Measurements from ENCODE around the gene NUTM1. TPM values are rescaled to one million over a fixed set of nuclear protein-coding genes. Genes with fewer than 3 reads are reported as not detected.
"Not testable (repeated sequence)": the region's sequence is repeated elsewhere in the genome, so short reads cannot be mapped to it uniquely, and the experiment has no call there.

The NUTM1 gene
- total and polyA plus RNA-seq, 4 donors, result 0.06 TPM; not detected in 3

DNA sequence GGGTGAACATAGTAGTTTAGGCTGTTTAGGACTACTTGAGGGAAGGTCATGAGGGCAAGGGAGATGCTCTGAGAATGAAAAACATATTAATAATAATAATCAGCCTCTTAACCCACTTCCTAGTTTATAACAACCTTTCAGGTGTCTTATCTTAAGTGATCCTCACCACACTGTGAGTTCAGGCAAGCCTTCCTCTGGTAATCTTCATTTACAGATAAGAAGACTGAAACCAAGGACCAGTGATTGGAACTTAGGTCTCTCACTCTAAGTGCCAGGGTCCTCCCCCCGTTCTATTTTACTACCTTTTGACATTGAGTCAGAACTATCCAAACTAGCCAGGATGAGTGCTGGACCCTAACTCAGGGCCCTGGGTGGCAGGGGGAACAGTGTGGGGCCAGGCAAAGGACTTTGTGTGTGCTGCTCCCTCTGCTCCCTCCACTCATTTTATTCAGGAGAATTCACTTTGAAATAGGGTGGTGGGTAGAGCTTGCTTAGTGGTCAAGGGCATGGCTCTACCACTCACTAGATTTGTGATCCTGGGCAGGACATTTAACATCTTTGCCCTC, 5.7 kb downstream of the NUTM1 start:
- WGBS (ENCODE audit: insufficient coverage), result no CpG with 5 or more reads among the region's 1 CpG
- Histone ChIP-seq H3K4me1 (ENCODE audit: control insufficient read depth, insufficient read depth, low read length) (no peaks in the 10 kb centered on the region), H3K4me3 (ENCODE audit: low read depth, low read length) (no peak overlapping the region), H3K27ac (ENCODE audit: low read depth, low read length) (no peak overlapping the region), H3K36me3 (ENCODE audit: control insufficient read depth, insufficient read depth, low read length) (no peaks in the 10 kb centered on the region), H3K27me3 (ENCODE audit: control insufficient read depth, insufficient read depth, low read length) (no peaks in the 10 kb centered on the region), H3K9me3 (ENCODE audit: control insufficient read depth, insufficient read depth, low read length) (no peaks in the 10 kb centered on the region)
- DNase-seq (ENCODE audit: low read depth in 4 of 6, low spot score in 6 of 6), result no peak

DNA sequence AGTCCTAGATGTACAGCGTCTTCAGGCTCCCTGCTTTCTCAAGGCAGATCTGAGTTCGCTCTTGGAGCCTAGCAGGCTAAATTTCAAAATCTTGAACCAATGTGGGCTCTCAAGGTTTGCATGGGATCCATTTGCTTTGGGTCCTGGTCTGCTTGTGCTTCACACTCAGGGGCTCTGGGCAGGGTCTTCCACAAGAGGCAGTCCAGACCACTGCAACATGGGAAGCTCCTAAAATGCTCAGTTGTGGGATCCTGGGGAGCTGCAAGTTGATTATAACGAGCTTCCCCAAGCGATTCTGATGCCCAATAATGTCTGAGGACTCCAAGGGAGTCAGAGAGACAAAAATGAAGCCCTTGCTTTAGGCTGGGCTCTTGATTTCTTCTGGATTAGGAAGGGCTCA, 6.7 kb downstream of the NUTM1 start:
- no peak overlapping the region for H3K4me3 ChIP-seq (ENCODE audit: low read depth, low read length)
- WGBS (ENCODE audit: insufficient coverage), result 66% methylated on average over 4 of the region's 4 CpGs
- DNase-seq (ENCODE audit: low read depth in 4 of 6, low spot score in 6 of 6), result no peak
- H3K27ac ChIP-seq (ENCODE audit: low read depth, low read length), result no peak overlapping the region
- H3K27me3 ChIP-seq (ENCODE audit: control insufficient read depth, insufficient read depth, low read length), result no peaks in the 10 kb centered on the region
- no peaks in the 10 kb centered on the region for H3K9me3 ChIP-seq (ENCODE audit: control insufficient read depth, insufficient read depth, low read length)
- H3K4me1 ChIP-seq (ENCODE audit: control insufficient read depth, insufficient read depth, low read length), result no peaks in the 10 kb centered on the region
- peaks cover 3% of the 10 kb centered on the region for H3K36me3 ChIP-seq (ENCODE audit: control insufficient read depth, insufficient read depth, low read length)

DNA sequence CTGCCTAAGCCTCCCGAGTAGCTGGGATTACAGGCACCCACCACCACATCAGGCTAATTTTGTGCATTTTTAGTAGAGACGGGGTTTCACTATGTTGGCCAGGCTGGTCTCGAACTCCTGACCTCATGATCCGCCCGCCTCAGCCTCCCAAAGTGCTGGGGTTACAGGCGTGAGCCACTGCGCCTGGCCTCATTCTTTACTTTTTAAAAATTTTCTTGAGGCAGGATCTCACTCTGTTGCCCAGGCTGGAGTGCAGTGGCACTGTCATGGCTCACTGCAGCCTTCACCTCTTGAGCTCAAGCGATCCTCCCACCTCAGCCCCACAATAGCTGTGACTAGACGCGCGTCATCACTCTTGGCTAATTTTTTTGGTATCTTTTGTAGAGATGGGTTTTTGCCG, 9.9 kb downstream of the NUTM1 start:
- peaks cover 23% of the 10 kb centered on the region for H3K36me3 ChIP-seq (ENCODE audit: control insufficient read depth, insufficient read depth, low read length)
- DNase-seq (ENCODE audit: low read depth in 4 of 6, low spot score in 6 of 6); H3K4me1 ChIP-seq (ENCODE audit: control insufficient read depth, insufficient read depth, low read length); H3K27ac ChIP-seq (ENCODE audit: low read depth, low read length); H3K27me3 ChIP-seq (ENCODE audit: control insufficient read depth, insufficient read depth, low read length); H3K4me3 ChIP-seq (ENCODE audit: low read depth, low read length); H3K9me3 ChIP-seq (ENCODE audit: control insufficient read depth, insufficient read depth, low read length): not testable (repeated sequence)
- WGBS (ENCODE audit: insufficient coverage), result 96% methylated on average over 5 of the region's 12 CpGs

DNA sequence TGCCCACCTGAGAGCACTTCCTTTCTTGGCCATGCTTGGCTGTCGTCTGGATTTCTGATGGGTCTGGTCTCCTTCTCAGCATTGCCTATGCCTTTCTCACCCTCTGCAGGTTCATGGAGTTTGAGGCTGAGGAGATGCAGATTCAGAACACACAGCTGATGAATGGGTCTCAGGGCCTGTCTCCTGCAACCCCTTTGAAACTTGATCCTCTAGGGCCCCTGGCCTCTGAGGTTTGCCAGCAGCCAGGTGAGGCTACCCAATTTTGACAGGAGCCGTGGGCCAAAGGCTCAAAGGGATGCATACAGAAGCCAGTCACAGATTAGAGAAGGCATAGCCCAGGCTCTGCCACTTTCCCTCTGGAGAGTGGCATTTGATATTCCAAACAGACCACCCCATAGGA, 10.5 kb downstream of the NUTM1 start:
- Histone ChIP-seq H3K9me3 (ENCODE audit: control insufficient read depth, insufficient read depth, low read length) (no peaks in the 10 kb centered on the region), H3K4me1 (ENCODE audit: control insufficient read depth, insufficient read depth, low read length) (no peaks in the 10 kb centered on the region), H3K4me3 (ENCODE audit: low read depth, low read length) (no peak overlapping the region), H3K27ac (ENCODE audit: low read depth, low read length) (no peak overlapping the region), H3K36me3 (ENCODE audit: control insufficient read depth, insufficient read depth, low read length) (peaks cover 27% of the 10 kb centered on the region), H3K27me3 (ENCODE audit: control insufficient read depth, insufficient read depth, low read length) (no peaks in the 10 kb centered on the region)
- DNase-seq (ENCODE audit: low read depth in 4 of 6, low spot score in 6 of 6), result no peak
- WGBS (ENCODE audit: insufficient coverage), result 60% methylated on average over 1 of the region's 2 CpGs

DNA sequence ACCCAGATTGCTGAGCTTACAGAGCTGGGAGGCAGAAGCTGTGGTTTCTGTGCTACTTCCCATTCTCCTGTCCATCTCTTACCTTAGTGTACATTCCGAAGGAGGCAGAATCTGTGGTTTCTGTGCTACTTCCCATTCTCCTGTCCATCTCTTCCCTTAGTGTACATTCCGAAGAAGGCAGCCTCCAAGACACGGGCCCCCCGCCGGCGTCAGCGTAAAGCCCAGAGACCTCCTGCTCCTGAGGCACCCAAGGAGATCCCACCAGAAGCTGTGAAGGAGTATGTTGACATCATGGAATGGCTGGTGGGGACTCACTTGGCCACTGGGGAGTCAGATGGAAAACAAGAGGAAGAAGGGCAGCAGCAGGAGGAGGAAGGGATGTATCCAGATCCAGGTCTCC, 11.2 kb downstream of the NUTM1 start:
- WGBS (ENCODE audit: insufficient coverage), result 92% methylated on average over 5 of the region's 7 CpGs
- Histone ChIP-seq H3K36me3 (ENCODE audit: control insufficient read depth, insufficient read depth, low read length) (peaks cover 32% of the 10 kb centered on the region), H3K27ac (ENCODE audit: low read depth, low read length) (no peak overlapping the region), H3K9me3 (ENCODE audit: control insufficient read depth, insufficient read depth, low read length) (no peaks in the 10 kb centered on the region), H3K4me3 (ENCODE audit: low read depth, low read length) (no peak overlapping the region), H3K4me1 (ENCODE audit: control insufficient read depth, insufficient read depth, low read length) (no peaks in the 10 kb centered on the region), H3K27me3 (ENCODE audit: control insufficient read depth, insufficient read depth, low read length) (no peaks in the 10 kb centered on the region)
- DNase-seq (ENCODE audit: low read depth in 4 of 6, low spot score in 6 of 6), result no peak

DNA sequence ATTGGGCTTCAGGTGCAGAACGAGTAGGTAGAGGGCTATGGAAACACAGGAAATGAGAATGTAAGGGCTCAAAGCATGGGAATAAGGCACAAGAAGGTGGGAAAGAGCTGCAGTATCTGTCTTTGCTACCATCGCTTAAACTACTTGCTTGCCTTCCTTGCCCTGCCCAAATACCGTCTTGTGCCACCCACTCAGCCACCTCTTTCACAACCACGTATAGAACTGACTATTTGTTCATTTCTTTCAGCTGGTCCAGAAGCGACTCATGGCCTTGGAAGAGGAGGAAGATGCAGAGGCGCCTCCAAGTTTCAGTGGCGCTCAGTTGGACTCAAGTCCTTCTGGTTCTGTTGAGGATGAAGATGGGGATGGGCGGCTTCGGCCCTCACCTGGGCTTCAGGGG, 12.1 kb downstream of the NUTM1 start:
- no peaks in the 10 kb centered on the region for H3K9me3 ChIP-seq (ENCODE audit: control insufficient read depth, insufficient read depth, low read length)
- H3K36me3 ChIP-seq (ENCODE audit: control insufficient read depth, insufficient read depth, low read length), result peaks cover 41% of the 10 kb centered on the region
- H3K4me1 ChIP-seq (ENCODE audit: control insufficient read depth, insufficient read depth, low read length), result no peaks in the 10 kb centered on the region
- no peak overlapping the region for H3K27ac ChIP-seq (ENCODE audit: low read depth, low read length)
- WGBS (ENCODE audit: insufficient coverage), result 100% methylated on average over 4 of the region's 9 CpGs
- no peak for DNase-seq (ENCODE audit: low read depth in 4 of 6, low spot score in 6 of 6)
- H3K4me3 ChIP-seq (ENCODE audit: low read depth, low read length), result no peak overlapping the region
- no peaks in the 10 kb centered on the region for H3K27me3 ChIP-seq (ENCODE audit: control insufficient read depth, insufficient read depth, low read length)

DNA sequence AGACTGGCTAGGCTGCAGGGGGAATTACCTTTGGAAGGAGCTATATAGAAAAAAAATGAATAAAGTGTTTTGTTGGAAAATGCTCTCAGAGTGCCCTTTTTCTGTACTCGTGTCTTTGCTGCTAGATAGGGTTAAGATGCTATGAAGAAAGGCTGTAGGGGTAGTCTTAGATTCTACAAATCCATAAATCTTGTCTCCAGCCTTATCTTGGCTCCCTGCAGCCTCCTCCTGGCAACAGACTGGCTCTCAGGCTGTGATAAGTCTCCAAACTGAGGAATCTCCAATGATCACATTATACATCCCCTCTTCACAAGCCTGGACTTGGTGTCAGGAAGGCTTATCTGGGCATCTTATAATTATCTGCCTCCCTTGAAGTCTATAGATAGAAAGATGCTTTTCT, 14.5 kb downstream of the NUTM1 start:
- Histone ChIP-seq H3K27ac (ENCODE audit: low read depth, low read length) (no peak overlapping the region), H3K9me3 (ENCODE audit: control insufficient read depth, insufficient read depth, low read length) (no peaks in the 10 kb centered on the region), H3K36me3 (ENCODE audit: control insufficient read depth, insufficient read depth, low read length) (peaks cover 52% of the 10 kb centered on the region), H3K4me3 (ENCODE audit: low read depth, low read length) (no peak overlapping the region), H3K27me3 (ENCODE audit: control insufficient read depth, insufficient read depth, low read length) (no peaks in the 10 kb centered on the region), H3K4me1 (ENCODE audit: control insufficient read depth, insufficient read depth, low read length) (no peaks in the 10 kb centered on the region)
- no CpG with 5 or more reads among the region's 1 CpG for WGBS (ENCODE audit: insufficient coverage)
- no peak for DNase-seq (ENCODE audit: low read depth in 4 of 6, low spot score in 6 of 6)

DNA sequence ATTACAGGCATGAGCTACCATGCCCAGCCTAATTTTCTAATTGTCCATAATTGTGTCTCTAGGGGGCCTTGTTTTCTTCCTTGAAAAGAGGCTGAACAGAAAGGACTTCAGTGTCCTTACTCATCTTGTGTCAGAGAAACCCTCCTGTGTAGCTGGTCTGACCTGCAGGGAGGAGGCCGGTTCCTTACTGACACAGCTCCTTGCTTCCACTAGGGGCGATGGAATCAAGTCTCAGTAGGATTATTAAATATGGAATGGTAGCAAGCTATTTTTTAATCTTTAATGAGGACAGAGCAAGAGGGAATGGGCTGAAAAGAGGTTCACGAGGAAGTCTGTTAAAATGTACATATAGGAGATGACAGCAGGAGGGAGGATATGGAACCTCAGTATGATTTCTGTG, 15.3 kb downstream of the NUTM1 start:
- Histone ChIP-seq H3K27ac (ENCODE audit: low read depth, low read length) (no peak overlapping the region), H3K36me3 (ENCODE audit: control insufficient read depth, insufficient read depth, low read length) (peaks cover 59% of the 10 kb centered on the region), H3K4me3 (ENCODE audit: low read depth, low read length) (no peak overlapping the region), H3K27me3 (ENCODE audit: control insufficient read depth, insufficient read depth, low read length) (no peaks in the 10 kb centered on the region), H3K4me1 (ENCODE audit: control insufficient read depth, insufficient read depth, low read length) (no peaks in the 10 kb centered on the region), H3K9me3 (ENCODE audit: control insufficient read depth, insufficient read depth, low read length) (no peaks in the 10 kb centered on the region)
- WGBS (ENCODE audit: insufficient coverage), result 63% methylated on average over 2 of the region's 3 CpGs
- DNase-seq (ENCODE audit: low read depth in 4 of 6, low spot score in 6 of 6), result peak in 1 of 6 donors; percentile 11

DNA sequence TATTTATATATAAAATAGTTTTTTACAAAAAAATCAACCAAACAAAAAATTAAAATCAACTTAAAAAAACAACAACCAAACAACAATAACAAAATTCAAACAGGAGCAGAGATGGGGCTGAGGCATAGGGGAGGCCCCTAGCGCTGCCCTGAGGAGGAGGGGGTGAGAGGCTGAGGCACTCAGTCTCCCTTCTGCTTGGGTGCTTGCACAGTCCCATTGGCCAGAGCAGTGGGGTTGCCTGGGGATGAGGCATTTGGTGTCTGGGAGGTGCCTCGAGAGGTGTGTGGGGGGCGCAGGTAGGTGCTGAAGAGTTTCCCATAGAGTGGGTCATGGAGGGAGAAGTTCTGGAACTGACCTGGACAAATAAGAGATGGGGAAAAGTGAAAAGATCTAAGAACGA, 15.8 kb downstream of the NUTM1 start:
- H3K9me3 ChIP-seq (ENCODE audit: control insufficient read depth, insufficient read depth, low read length), result no peaks in the 10 kb centered on the region
- WGBS (ENCODE audit: insufficient coverage), result 100% methylated on average over 2 of the region's 4 CpGs
- H3K27ac ChIP-seq (ENCODE audit: low read depth, low read length), result no peak overlapping the region
- no peaks in the 10 kb centered on the region for H3K4me1 ChIP-seq (ENCODE audit: control insufficient read depth, insufficient read depth, low read length)
- no peak for DNase-seq (ENCODE audit: low read depth in 4 of 6, low spot score in 6 of 6)
- H3K36me3 ChIP-seq (ENCODE audit: control insufficient read depth, insufficient read depth, low read length), result peaks cover 65% of the 10 kb centered on the region
- H3K27me3 ChIP-seq (ENCODE audit: control insufficient read depth, insufficient read depth, low read length), result no peaks in the 10 kb centered on the region
- H3K4me3 ChIP-seq (ENCODE audit: low read depth, low read length), result no peak overlapping the region

DNA sequence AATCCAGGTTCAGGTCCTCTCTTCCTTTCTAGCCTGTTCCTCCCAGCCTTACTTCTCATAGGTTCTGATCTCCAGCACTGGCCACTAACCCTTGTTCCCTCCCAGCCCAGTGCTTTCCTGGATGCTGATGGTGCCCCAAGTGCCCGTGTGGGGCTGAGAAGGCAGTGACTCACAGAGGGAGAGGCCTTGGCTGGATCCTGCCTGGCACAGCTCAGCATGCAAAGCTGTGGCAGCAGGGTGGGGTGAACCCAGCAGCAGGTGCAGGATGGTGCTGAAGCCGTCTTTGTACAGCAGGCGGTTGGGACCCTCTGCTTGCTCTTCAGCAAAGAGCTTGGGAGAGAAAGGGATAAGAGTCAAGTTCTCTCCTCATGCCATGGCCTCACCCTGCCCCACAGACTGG, 16.3 kb downstream of the NUTM1 start:
- no peak for DNase-seq (ENCODE audit: low read depth in 4 of 6, low spot score in 6 of 6)
- Histone ChIP-seq H3K4me3 (ENCODE audit: low read depth, low read length) (no peak overlapping the region), H3K9me3 (ENCODE audit: control insufficient read depth, insufficient read depth, low read length) (no peaks in the 10 kb centered on the region), H3K27me3 (ENCODE audit: control insufficient read depth, insufficient read depth, low read length) (no peaks in the 10 kb centered on the region), H3K36me3 (ENCODE audit: control insufficient read depth, insufficient read depth, low read length) (peaks cover 65% of the 10 kb centered on the region), H3K27ac (ENCODE audit: low read depth, low read length) (no peak overlapping the region), H3K4me1 (ENCODE audit: control insufficient read depth, insufficient read depth, low read length) (no peaks in the 10 kb centered on the region)
- WGBS (ENCODE audit: insufficient coverage), result 89% methylated on average over 3 of the region's 3 CpGs

Measured in spinal cord (tissue), 10 donors.